GM18505 (cell line): ENCODE data around the gene ZNF33A.
A peak's percentile ranks its signal among the peaks of the same experiment; 100 is the strongest.
"Not testable (repeated sequence)": the region's sequence is repeated elsewhere in the genome, so short reads cannot be mapped to it uniquely, and the experiment has no call there.

Experiments used
- ATAC-seq: cut with Tn5 transposase; IDR thresholded peaks from one replicate; pipeline ENCODE4 v1.9.1; 2021; ENCODE audit not compliant: unreplicated experiment
- POLR2A ChIP-seq: IDR thresholded peaks from 4 replicates; pipeline ENCODE4 v1.6.1; 2011; ENCODE audit warnings: borderline replicate concordance; ENCODE audit not compliant: insufficient read depth, insufficient read length; ENCODE audit errors: extremely low read depth

Gene ZNF33A

DNA sequence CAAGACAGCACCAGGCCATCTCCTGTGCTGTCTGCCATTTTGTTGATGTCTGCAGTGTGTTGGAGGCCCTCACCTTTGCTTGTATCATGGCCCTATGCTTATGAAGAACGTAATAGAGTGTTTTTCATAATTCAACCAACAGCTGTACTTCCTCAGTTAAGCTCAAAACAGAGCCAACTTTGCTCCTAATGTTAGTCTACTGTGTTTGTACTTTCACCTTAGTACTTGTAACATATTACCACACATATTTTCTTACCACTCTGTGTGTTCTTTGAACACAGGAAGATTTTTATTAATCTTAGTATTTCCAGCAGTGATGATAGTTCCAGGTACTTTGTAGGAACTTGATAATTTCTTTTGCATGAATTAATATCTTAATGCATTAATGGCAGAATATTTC is 5.9 kb downstream of the ZNF33A start:
- no peak for TF ChIP-seq POLR2A
- ATAC-seq, result no peak

DNA sequence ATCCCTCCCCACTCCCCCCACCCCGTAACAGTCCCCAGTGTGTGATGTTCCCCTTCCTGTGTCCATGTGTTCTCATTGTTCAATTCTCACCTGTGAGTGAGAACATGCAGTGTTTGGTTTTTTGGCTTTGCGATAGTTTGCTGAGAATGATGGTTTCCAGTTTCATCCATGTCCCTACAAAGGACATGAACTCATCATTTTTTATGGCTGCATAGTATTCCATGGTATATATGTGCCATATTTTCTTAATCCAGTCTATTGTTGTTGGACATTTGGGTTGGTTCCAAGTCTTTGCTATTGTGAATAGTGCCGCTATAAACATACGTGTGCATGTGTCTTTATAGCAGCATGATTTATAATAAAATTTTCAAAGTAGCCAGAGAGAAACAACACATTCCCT is 8.6 kb downstream of the ZNF33A start:
- ATAC-seq, result not testable (repeated sequence)

- no peak for TF ChIP-seq POLR2A
- ATAC-seq, result peak; percentile 86
These were observed 14.8 kb downstream of the ZNF33A start for GRCh38 chr10:38025283-38025682.

- no peak for ATAC-seq
- no peak for TF ChIP-seq POLR2A
These were observed 17.5 kb downstream of the ZNF33A start for GRCh38 chr10:38027986-38028385.

DNA sequence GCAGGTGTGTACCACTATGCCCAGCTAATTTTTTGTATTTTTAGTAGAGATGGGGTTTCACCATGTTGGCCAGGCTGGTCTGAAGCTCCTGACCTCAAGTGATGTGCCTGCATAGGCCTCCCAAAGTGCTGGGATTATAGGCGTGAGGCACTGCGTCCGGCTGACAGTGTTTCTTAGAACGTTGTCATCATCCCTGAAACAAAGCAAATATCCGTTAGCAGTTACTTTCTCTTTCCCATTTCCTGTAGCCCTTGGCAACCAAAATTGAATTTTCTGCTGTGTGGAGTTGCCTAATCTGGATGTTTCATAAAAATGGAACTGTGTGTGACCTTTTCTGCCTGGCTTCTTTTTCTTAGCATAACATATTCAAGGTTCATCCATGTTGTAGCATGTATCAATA is 22.4 kb downstream of the ZNF33A start:
- no peak for TF ChIP-seq POLR2A
- no peak for ATAC-seq

DNA sequence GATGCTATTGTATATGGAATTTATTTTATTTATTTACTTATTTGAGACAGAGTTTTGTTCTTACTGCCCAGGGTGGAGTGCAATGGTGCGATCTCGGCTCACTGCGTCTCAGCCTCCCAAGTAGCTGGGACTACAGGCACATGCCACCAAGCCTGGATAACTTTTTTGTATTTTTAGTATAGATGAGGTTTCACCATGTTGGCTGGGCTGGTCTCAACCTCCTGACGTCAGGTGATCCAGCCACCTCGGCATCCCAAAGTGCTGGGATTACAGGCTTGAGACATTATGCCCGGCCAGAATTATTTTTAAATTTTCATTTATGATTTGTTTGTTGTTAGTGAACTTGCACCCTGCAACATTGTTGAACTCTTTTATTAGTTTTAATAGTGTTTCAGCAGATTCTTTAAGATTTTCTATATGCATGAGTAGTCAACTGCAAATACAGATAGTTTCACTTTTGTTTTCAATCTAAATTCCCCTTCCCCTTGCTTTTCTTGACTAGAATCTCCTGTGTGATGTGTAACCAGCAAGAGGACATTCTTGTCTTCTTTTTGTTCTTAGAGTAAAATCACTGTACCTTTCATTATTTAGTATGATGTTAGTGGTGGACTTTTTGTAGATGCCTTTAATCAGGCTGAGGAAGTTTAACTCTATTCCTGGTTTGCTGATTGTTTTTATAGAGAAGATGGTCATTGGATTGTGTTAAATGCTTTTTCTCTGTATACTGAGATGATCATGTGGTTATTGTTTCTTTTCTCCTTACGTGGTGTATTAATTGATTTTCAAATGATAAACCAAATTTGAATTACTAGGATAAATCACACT is 27.8 kb downstream of the ZNF33A start:
- ATAC-seq, result peak; percentile 87

DNA sequence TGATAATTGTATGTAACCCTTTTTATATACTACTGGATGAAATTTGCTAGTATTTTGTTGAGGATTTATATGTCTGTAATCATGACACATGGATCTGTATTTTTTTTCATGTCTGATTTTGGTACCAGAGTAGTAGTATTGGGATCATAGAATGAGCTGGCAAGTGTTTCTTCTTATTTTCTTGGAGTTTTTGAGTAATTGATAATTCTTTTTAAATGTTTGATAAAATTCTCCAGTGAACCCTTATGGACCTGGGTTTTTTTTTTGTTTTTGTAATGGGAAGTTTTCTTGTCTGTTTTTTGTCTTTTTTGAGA is 28.4 kb downstream of the ZNF33A start:
- ATAC-seq, result no peak

More for the DNA sequence above, 27.8 kb downstream of the ZNF33A start:
- TF ChIP-seq POLR2A, result no peak

GRCh38 chr10:38043516-38043915 is 33.0 kb downstream of the ZNF33A start:
- no peak for ATAC-seq
- no peak for TF ChIP-seq POLR2A

More for the DNA sequence above, 28.4 kb downstream of the ZNF33A start:
- TF ChIP-seq POLR2A, result no peak

DNA sequence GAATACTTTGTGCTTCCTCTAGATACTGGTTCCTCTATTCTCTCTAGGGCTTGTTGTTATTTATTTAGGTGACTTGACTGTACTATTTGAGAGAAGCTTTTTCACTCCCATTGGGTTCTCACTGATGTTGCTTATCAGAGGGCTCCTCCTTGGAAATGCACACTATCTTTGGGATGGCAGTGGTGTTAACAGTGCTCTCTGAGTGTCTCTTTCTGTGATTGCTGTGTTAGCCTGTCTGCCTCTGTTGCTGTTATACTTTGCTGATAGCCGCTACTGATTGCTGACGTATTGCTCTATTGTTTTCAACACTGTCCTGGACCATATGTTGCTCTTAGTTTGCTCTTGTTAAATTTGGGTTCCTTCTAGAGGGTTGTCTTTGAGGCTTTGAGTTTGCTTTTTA is 34.7 kb downstream of the ZNF33A start:
- ATAC-seq, result no peak
- TF ChIP-seq POLR2A, result no peak

DNA sequence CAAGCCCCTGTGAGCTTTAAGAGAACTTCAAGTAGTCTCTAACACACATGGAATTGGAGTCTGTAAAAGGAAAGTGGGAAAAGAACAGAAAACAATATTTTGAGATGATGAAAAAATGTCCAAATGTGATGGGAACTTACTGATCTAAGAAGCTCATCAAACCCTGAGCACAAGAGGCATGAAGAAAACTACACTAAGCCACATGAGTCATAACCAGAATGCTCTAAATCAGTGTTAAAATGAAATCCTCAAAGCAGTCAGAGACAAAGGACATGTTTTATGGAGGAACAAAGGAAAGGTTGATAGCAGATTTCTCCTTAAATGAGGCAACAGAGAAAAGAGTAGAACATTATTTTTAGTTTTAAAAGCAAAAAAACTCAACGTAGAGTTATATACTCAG is 37.2 kb downstream of the ZNF33A start:
- TF ChIP-seq POLR2A, result no peak

DNA sequence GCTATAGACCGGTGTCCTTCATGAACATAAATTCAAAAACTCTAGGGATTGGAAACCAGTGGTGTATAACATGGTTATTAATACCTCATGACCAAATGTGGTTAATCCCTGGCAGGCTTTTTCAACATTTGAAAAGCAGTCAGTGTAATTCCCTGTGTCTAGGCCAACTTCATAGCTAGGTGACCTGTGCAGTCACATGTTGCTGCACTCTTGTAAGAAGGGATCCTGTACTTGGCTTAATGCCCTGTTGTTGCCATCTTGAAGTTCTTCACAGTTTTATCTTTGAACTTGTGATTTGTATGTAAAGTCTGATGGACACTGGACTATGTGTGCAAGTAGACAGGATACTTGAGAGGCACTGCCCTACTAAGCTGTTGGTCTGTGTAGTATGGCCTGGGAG is 39.7 kb downstream of the ZNF33A start:
- ATAC-seq, result no peak
- no peak for TF ChIP-seq POLR2A

More for the DNA sequence above, 37.2 kb downstream of the ZNF33A start:
- ATAC-seq, result peak; percentile 68

DNA sequence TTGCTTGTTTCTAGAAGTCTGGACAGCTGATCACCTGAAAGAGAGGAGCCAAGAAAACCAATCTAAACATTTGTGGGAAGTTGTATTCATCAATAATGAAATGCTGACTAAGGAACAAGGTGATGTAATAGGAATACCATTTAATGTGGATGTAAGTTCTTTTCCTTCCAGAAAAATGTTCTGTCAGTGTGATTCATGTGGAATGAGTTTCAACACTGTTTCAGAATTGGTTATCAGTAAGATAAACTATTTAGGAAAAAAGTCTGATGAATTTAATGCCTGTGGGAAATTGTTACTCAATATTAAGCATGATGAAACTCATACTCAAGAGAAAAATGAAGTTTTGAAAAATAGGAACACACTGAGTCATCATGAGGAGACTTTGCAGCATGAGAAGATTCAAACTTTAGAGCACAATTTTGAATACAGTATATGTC is 43.9 kb downstream of the ZNF33A start:
- ATAC-seq, result no peak
- TF ChIP-seq POLR2A, result no peak

DNA sequence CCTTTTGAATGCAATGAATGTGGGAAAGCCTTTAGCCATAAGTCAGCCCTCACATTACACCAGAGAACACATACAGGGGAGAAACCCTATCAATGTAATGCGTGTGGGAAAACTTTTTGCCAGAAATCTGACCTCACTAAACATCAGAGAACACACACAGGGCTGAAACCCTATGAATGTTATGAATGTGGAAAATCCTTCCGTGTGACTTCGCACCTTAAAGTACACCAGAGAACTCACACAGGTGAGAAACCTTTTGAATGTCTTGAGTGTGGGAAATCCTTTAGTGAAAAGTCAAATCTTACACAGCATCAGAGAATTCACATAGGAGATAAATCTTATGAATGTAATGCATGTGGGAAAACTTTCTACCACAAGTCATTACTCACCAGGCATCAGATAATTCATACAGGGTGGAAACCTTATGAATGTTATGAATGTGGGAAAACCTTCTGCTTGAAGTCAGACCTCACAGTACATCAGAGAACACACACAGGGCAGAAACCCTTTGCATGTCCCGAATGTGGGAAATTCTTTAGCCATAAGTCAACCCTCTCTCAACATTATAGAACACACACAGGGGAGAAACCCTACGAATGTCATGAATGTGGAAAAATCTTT is 44.9 kb downstream of the ZNF33A start:
- not testable (repeated sequence) for ATAC-seq

- not testable (repeated sequence) for ATAC-seq
These were observed 59.2 kb downstream of the ZNF33A start for GRCh38 chr10:38069663-38070062.

DNA sequence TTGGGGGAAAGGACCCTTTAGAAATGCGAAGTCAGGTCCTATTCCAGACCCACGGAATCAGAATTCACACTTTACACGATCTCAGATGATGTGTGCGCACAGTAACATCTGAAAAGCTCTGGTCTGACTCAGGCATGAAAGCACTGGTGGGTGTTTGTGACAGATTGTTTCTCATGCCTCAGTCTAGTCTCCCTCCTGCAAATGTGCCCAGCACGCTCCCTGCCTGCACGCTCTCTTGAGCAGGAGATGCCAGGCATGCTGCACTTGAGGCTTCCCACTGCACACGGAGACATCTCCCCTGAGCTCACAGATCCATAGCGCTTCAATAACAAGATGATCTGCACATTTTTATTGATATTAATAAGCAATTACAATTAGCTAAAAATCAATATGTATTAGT is 60.0 kb downstream of the ZNF33A start:
- TF ChIP-seq POLR2A, result no peak
- no peak for ATAC-seq
